SW480 (cell line): ENCODE results near the gene BSN.

Experiments used
- DNase-seq: peaks from one replicate; pipeline ENCODE4 v3.0.0-alpha.2; 2016; ENCODE audit warnings: low spot score

BSN gene

DNA sequence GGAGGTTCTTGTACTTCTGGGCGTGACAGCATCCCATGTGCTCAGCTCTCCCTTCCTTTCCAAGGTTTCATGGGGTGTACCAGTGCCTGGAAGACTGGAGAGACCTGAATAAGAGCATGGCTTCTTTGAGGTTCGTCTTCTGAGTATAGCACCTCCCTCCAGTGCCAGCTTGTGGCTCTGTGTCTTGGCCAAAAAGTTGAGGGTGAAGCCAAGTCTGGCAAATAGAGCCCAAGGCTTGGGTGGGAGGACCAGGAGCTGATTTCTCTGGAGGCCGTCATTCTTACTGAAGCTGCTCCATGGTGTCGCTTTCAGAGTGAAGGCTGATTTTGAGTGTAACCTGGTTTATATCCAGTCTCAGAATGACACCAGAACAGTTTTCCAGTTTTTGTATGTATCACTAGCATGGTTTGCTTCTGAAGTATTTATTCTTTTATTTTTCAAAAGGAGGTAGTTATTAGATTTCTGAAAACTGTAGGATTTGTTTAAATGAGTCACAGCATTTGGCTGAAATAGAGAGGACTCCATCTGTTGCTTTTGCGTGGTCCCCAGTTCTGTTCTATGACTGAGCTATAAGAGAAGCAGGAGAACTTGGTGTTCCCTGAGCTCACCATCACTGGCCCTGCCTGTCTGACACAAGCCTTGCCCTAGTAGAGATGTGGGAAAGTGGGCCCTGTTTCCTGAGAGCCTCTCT, 47.2 kb downstream of the BSN start:
- no peak for DNase-seq

DNA sequence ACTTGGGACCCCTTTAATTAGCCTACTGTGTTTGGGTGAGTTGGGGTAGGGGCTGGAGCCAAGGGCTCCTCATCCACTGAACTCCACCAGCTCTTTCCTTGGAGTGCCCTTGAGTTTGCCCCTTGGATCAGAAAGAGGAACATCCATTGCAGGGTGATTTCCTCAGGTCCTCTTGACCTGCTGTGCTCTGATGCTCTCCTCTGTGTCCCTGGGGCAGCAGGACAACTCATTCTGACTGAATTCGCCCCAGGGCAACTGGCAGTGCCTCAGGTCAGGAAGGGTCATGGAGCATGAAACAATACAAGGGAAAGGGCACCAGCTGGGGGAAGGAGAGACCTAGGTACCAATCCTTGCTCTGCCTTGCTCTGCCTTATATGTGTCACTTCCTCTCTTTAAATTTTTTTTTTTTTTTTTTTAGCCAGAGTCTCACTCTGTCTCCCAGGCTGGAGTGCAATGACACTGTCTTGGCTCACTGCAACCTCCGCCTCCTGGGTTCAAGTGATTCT, 47.8 kb downstream of the BSN start:
- no peak for DNase-seq

- peak; percentile 62 for DNase-seq
These were observed 48.7 kb downstream of the BSN start for GRCh38 chr3:49602877-49603411.

- no peak for DNase-seq
These were observed 52.1 kb downstream of the BSN start for GRCh38 chr3:49606427-49606826.

DNA sequence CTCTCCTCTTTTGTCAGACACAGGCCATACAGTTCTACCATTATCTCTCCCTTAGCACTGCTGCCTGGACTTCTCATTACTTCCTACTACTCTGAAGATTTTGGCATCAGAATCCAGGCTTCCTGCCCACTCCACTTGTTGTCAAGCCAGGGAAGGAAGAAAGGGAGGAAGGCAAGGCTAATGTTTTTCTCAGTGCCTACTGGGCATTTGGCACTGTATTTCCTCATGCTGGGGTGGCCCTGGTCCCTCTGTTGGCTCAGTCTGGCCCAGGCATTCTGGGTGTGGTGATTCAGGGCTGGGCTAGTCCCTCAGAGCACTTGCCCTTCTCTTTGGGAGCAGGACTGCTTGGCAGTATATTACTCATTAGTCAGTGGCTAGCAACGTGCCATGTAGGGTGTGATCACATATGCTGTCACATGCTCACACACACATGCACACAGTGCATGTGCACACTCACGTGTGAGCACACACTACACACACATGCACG, 52.9 kb downstream of the BSN start:
- DNase-seq: no peak

DNA sequence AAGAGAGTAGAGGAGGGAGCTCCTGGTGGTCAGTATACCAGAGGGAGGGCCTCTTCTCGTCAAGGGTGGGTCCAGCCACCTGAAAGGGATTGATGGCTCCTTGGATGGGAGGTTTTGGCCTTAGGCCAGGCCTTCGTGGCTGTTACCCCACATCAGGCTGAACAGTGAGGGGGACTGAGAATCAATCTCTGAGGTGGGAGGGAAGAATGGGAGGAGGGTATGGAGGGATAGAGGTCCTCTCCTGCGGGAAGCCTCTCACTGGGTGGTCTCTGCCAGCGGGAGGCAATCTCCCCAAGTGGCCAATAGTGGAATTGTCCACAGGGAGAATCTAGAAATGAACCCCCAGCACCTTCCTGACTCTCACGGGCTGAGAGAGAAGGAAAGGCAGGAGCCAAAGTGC, 53.5 kb downstream of the BSN start:
- DNase-seq: no peak

- no peak for DNase-seq
These were observed 55.0 kb downstream of the BSN start for GRCh38 chr3:49609314-49609713.

- no peak for DNase-seq
These were observed 55.5 kb downstream of the BSN start for GRCh38 chr3:49609815-49610214.

GRCh38 chr3:49610666-49611280, 56.5 kb downstream of the BSN start:
- no peak for DNase-seq

- DNase-seq: no peak
These were observed 57.0 kb downstream of the BSN start for GRCh38 chr3:49611291-49611690.

DNA sequence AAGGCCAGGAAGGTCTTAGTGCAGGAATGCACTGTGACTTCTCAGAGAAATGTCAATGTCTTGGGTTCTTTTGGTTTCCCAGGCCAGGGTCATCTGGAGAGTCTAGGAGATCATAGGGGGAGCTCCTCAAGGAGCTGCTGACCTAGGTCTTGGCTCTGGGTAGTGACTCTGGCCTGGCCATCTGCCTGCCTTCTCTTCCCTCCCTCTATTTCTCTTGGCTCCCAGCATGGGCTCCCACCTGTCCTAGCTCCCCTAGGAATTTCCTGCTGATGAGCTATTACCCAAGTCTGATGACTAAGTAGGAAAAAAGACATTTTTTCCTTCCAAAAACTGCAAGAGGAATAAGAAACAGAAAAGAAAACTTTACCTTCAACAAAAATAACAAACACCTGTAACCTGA, 57.4 kb downstream of the BSN start:
- no peak for DNase-seq

- DNase-seq: no peak
These were observed 60.7 kb downstream of the BSN start for GRCh38 chr3:49614936-49615335.

DNA sequence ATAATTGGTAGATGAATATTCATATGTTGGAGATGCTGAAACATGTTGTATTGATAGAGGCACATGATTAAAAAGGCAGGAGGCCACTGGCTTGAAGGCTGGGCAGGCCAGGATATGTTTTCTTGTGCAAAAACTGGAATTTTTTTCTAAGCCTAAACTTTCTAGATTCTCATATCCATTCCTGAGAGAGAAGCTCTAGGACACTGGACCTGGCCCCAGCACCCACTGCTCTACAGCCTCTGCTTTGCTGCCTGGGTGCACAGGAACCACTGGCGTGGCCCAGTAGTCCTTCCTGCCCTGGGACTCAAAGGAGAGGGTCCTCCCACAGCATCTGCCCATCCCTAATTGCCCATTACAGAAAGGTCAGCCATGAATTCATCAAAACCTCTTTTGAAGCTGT, 61.8 kb downstream of the BSN start:
- DNase-seq: no peak

DNA sequence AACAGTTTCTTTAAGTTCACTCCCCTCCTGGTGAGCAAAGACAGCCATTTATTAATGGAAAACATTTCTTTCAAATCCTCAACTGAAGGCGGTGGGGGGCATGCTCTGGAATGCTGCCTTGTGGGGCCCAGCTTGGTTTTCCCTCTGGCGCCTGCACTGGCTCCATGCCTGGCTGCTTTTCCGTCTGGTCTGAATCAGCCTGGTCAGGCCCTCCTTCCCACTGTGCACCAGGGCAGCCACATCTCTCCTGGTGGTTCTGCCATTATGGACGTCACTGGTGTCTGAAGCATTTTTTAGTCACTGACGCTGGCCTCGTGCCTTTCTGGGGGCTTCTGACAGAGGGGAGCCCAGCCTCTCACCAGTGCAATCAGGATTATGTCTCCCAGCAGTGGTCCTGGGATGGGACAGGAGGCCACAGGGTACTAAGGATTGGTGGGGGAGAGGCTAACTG, 62.2 kb downstream of the BSN start:
- no peak for DNase-seq

DNA sequence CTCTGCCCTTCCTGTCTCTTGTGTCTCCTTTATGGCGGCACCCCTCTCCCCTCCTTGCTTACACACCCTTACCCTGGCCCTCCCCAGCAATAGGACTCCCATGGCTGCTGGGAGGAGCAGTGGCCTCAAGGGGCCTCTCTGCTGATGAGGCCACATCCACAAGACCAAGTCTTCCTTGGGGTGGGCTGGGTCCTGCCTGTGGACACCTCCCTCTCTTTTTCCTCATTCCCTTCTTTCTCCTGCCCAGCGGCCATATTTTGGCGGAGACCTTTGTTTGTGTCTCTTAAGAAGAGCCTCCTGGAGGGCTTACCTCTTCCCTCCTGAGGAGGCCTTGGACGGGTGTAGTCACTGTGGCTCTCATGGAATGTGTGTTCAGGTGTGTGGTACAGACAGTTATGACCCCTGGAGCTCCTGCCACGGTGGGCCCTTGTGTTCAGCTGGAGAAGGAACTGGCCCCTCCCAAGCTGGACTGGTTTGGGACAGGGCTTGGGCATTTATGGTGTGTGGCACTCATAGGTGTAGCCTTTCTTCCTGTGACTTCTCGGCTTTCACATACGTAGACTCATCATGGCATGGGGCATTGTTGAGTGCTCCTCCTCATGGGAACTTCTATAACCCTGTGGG, 63.2 kb downstream of the BSN start:
- no peak for DNase-seq

DNA sequence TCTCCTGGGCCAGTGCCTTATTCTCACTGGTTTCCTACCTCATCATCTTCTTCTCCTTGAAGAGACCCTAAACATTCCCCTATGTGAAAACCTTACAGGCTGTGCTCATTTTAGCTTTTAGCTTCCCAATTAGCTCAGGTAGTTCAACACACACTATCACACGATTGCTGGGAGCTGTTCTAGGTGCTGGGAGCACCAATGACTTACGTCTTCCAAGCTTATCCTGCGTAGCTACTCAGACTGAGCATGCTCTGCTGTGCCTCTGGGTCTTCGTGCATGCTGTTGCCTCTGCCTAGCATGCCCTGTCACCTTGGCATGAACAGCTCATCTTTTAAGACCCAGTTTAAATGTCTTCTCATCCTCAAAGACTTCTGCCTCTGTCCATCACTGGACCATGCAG, 64.1 kb downstream of the BSN start:
- DNase-seq: no peak

DNA sequence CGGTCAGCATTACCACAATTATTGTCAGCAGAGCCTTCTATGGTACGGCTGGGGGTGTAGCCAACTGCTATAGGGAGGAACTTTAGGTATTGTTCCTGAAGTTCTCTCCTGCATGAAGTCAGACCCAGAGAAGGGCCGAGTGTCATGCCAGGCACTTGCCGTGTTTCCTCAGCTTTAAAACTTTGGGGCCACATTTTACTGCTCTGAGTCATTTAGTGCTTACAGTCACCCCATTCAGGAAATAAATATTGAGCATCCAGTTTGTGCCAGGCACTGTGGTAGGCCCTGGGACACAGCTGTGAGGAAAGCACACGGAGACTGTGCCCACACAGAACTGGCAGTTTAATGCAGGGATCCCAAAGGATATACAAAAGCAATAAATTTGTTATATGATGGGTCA, 65.4 kb downstream of the BSN start:
- no peak for DNase-seq

- no peak for DNase-seq
These were observed 66.5 kb downstream of the BSN start for GRCh38 chr3:49620728-49621127.

GRCh38 chr3:49623071-49623470, 68.8 kb downstream of the BSN start:
- no peak for DNase-seq

DNA sequence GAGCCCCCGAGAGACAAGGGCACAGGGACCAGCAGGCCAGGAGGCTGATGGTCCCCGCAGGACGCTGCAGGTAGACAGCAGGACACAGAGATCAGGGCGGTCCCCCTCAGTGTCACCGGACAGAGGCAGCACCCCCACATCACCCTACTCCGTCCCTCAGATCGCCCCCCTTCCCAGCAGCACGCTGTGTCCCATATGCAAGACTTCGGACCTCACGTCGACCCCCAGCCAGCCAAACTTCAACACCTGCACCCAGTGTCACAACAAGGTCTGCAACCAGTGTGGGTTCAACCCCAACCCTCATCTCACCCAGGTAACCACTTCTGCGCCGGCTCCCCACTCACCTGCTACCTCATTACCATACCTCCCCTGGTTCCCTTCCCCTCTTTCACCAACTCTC, 70.8 kb downstream of the BSN start:
- DNase-seq: no peak

- no peak for DNase-seq
These were observed 71.9 kb downstream of the BSN start for GRCh38 chr3:49626101-49626581.

GRCh38 chr3:49626796-49627195, 72.5 kb downstream of the BSN start:
- no peak for DNase-seq

- DNase-seq: no peak
These were observed 73.4 kb downstream of the BSN start for GRCh38 chr3:49627634-49628033.
